ENCODE data around the gene BNC1.
"Not testable (repeated sequence)": the region's sequence is repeated elsewhere in the genome, so short reads cannot be mapped to it uniquely, and the experiment has no call there.

The BNC1 gene

GRCh38 chr15:83276661-83277060, 7.8 kb downstream of the BNC1 start:
- Histone ChIP-seq H3K27me3 (ENCODE audit: control insufficient read depth, insufficient read depth, low read length) (peaks cover 17% of the 10 kb centered on the region), H3K9me3 (ENCODE audit: control insufficient read depth, insufficient read depth, low read length) (no peaks in the 10 kb centered on the region), H3K4me3 (ENCODE audit: low read depth, low read length) (no peak overlapping the region), H3K9ac (ENCODE audit: low read depth, low read length) (no peak overlapping the region), H3K36me3 (ENCODE audit: control insufficient read depth, insufficient read depth, low read length) (no peaks in the 10 kb centered on the region), H3K4me1 (ENCODE audit: control insufficient read depth, insufficient read depth, low read length) (no peaks in the 10 kb centered on the region)

GRCh38 chr15:83275412-83275811, 9.1 kb downstream of the BNC1 start:
- Histone ChIP-seq H3K36me3 (ENCODE audit: control insufficient read depth, insufficient read depth, low read length) (no peaks in the 10 kb centered on the region), H3K4me3 (ENCODE audit: low read depth, low read length) (no peak overlapping the region), H3K4me1 (ENCODE audit: control insufficient read depth, insufficient read depth, low read length) (no peaks in the 10 kb centered on the region), H3K9me3 (ENCODE audit: control insufficient read depth, insufficient read depth, low read length) (no peaks in the 10 kb centered on the region), H3K27me3 (ENCODE audit: control insufficient read depth, insufficient read depth, low read length) (peaks cover 4% of the 10 kb centered on the region), H3K9ac (ENCODE audit: low read depth, low read length) (no peak overlapping the region)

DNA sequence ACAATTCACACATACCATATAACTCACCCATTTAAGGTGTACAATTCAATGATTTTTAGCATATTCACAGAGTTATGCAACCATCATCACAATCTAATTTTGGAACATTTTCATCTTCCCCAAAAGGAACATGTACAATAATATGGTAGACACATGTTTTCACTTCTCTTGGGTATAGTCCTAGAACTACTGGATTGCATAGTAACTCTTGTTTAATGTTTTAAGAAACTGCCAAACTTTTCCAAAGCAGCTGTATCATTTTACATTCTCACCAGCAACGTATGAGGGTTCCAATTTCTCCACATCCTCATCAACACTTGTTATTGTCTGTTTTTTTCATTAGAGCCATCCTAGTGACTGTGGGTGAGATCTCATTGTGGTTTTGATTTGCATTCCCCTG, 14.3 kb downstream of the BNC1 start:
- Histone ChIP-seq H3K27me3 (ENCODE audit: control insufficient read depth, insufficient read depth, low read length) (no peaks in the 10 kb centered on the region), H3K4me1 (ENCODE audit: control insufficient read depth, insufficient read depth, low read length) (no peaks in the 10 kb centered on the region), H3K9ac (ENCODE audit: low read depth, low read length) (no peak overlapping the region), H3K9me3 (ENCODE audit: control insufficient read depth, insufficient read depth, low read length) (no peaks in the 10 kb centered on the region), H3K4me3 (ENCODE audit: low read depth, low read length) (no peak overlapping the region), H3K36me3 (ENCODE audit: control insufficient read depth, insufficient read depth, low read length) (no peaks in the 10 kb centered on the region)

DNA sequence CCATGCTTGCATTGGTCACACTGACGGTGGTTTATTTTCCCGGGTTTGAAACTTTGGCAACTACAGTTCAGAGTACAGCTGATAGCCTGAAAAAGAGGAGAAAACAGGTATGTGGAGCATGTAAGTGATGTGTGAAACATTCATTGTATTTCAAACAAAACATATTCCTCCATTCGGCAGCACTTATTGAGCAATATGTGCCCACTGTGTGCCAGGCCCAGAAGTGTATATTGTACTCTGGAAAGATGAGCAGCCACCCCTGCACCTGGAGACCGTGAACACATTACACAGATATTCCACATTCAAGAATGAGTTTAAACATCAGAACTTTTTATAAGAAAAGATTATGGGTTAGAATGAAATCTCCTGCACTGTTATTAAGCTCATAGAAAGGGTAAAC, 16.3 kb downstream of the BNC1 start:
- H3K27me3 ChIP-seq (ENCODE audit: control insufficient read depth, insufficient read depth, low read length): no peaks in the 10 kb centered on the region
- H3K4me1 ChIP-seq (ENCODE audit: control insufficient read depth, insufficient read depth, low read length): no peaks in the 10 kb centered on the region
- H3K4me3 ChIP-seq (ENCODE audit: low read depth, low read length): no peak overlapping the region
- H3K9ac ChIP-seq (ENCODE audit: low read depth, low read length): no peak overlapping the region
- no peaks in the 10 kb centered on the region for H3K9me3 ChIP-seq (ENCODE audit: control insufficient read depth, insufficient read depth, low read length)
- H3K36me3 ChIP-seq (ENCODE audit: control insufficient read depth, insufficient read depth, low read length): no peaks in the 10 kb centered on the region

DNA sequence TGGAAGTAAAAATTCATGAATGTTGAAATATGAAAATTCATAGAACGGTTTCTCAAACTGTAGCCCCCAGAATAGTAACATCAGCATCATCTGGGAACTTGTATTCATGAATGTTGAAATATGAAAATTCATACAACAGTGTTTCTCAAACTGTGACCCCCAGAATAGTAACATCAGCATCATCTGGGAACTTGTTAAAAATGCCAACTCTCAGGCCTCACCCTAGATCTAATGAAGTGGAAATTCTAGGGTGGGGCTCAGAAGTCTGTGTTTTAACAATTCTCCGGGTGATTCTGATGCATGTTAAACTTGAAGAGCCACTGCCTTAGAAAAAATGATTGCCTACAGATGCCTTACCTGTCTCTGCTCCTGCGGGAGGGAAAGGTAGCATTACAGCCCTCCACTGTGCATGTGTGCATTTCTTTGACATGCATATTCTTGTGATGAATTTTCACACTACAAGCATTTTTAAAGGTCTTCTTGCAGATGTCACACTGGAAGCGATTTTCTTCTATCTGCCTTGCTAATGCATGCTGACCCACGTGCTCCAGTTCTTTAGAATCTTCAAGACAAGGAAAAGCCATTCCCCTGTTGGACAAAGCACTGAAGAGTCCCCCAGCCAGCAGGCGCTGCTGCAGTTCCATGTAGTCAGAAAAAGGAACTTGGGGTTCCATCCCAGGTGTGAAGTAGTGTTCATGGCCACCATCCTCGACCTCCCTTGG, 21.7 kb downstream of the BNC1 start:
- no peaks in the 10 kb centered on the region for H3K27me3 ChIP-seq (ENCODE audit: control insufficient read depth, insufficient read depth, low read length)
- no peak overlapping the region for H3K4me3 ChIP-seq (ENCODE audit: low read depth, low read length)
- H3K36me3 ChIP-seq (ENCODE audit: control insufficient read depth, insufficient read depth, low read length): no peaks in the 10 kb centered on the region
- no peaks in the 10 kb centered on the region for H3K9me3 ChIP-seq (ENCODE audit: control insufficient read depth, insufficient read depth, low read length)
- no peaks in the 10 kb centered on the region for H3K4me1 ChIP-seq (ENCODE audit: control insufficient read depth, insufficient read depth, low read length)
- no peak overlapping the region for H3K9ac ChIP-seq (ENCODE audit: low read depth, low read length)

DNA sequence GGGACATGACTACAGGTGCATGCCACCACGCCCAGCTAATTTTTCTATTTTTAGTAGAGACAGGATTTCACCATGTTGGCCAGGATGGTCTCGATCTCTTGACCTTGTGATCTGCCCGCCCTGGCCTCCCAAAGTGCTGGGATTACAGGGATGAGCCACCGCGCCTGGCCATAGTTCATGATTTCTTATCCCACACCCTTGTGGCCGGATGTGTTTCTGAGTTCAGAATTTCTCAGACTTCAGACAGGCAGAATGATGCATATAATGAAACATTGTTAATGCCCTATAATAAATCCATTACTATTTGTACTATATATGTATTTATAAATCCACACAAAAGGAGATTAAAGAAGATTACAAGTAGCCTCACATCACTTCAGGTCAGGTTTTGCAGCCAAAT, 22.3 kb downstream of the BNC1 start:
- not testable (repeated sequence) for H3K36me3 ChIP-seq (ENCODE audit: control insufficient read depth, insufficient read depth, low read length); H3K27me3 ChIP-seq (ENCODE audit: control insufficient read depth, insufficient read depth, low read length); H3K4me3 ChIP-seq (ENCODE audit: low read depth, low read length); H3K4me1 ChIP-seq (ENCODE audit: control insufficient read depth, insufficient read depth, low read length); H3K9ac ChIP-seq (ENCODE audit: low read depth, low read length); H3K9me3 ChIP-seq (ENCODE audit: control insufficient read depth, insufficient read depth, low read length)

- no peaks in the 10 kb centered on the region for H3K9me3 ChIP-seq (ENCODE audit: control insufficient read depth, insufficient read depth, low read length)
These were observed 33.7 kb downstream of the BNC1 start for GRCh38 chr15:83250781-83251180.

GRCh38 chr15:83249030-83249343, 35.5 kb downstream of the BNC1 start:
- H3K27me3 ChIP-seq (ENCODE audit: control insufficient read depth, insufficient read depth, low read length): peaks cover 6% of the 10 kb centered on the region
- H3K4me3 ChIP-seq (ENCODE audit: low read depth, low read length): no peak overlapping the region
- no peak overlapping the region for H3K9ac ChIP-seq (ENCODE audit: low read depth, low read length)
- peaks cover 5% of the 10 kb centered on the region for H3K4me1 ChIP-seq (ENCODE audit: control insufficient read depth, insufficient read depth, low read length)
- no peaks in the 10 kb centered on the region for H3K9me3 ChIP-seq (ENCODE audit: control insufficient read depth, insufficient read depth, low read length)
- no peaks in the 10 kb centered on the region for H3K36me3 ChIP-seq (ENCODE audit: control insufficient read depth, insufficient read depth, low read length)

More at GRCh38 chr15:83250781-83251180, 33.7 kb downstream of the BNC1 start:
- Histone ChIP-seq H3K4me1 (ENCODE audit: control insufficient read depth, insufficient read depth, low read length) (peaks cover 5% of the 10 kb centered on the region), H3K9ac (ENCODE audit: low read depth, low read length) (no peak overlapping the region), H3K27me3 (ENCODE audit: control insufficient read depth, insufficient read depth, low read length) (peaks cover 6% of the 10 kb centered on the region), H3K4me3 (ENCODE audit: low read depth, low read length) (no peak overlapping the region), H3K36me3 (ENCODE audit: control insufficient read depth, insufficient read depth, low read length) (no peaks in the 10 kb centered on the region)

DNA sequence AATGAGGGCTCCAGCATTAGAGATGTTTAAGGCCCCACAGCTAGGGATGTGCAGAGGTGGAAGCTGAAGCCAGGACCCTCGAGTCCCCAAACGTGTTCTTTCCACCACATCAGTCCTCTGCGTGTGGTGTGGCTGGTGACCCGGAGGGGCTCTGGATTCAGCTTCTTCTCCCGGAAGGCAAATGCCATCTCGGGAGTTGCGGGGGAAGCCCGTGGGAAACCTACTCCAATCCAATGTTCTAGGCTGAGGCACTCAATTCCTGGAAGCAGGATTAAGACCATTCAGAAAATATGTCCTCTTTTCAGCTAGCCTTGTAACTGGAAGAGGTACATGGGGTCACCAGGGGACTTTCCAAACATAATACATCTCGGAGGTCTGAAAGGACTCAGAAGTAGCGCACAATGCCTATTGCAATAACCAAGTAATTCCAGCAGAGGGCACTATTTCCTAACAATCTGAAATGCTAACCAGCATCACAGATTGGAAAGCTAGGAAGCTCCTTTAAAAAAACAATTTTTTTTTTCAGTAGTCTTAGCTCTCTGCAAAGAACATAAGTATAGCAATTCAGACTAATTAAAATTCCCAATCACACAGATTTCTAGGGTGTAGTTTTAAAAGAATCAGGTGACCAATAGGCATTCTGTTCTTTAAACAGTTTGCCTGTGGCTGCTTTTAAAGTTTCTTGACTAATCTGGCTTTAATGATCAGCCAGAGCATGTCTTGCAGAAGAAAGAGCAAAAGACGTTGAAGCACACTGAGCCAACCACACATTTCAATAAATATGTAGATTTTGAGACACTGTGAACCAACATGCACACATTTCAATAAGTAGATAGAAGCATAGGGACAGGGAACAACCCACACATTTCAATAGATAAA, 36.1 kb downstream of the BNC1 start:
- no peak overlapping the region for H3K9ac ChIP-seq (ENCODE audit: low read depth, low read length)
- peaks cover 6% of the 10 kb centered on the region for H3K27me3 ChIP-seq (ENCODE audit: control insufficient read depth, insufficient read depth, low read length)
- no peak overlapping the region for H3K4me3 ChIP-seq (ENCODE audit: low read depth, low read length)
- H3K4me1 ChIP-seq (ENCODE audit: control insufficient read depth, insufficient read depth, low read length): peaks cover 5% of the 10 kb centered on the region
- H3K36me3 ChIP-seq (ENCODE audit: control insufficient read depth, insufficient read depth, low read length): no peaks in the 10 kb centered on the region
- no peaks in the 10 kb centered on the region for H3K9me3 ChIP-seq (ENCODE audit: control insufficient read depth, insufficient read depth, low read length)

DNA sequence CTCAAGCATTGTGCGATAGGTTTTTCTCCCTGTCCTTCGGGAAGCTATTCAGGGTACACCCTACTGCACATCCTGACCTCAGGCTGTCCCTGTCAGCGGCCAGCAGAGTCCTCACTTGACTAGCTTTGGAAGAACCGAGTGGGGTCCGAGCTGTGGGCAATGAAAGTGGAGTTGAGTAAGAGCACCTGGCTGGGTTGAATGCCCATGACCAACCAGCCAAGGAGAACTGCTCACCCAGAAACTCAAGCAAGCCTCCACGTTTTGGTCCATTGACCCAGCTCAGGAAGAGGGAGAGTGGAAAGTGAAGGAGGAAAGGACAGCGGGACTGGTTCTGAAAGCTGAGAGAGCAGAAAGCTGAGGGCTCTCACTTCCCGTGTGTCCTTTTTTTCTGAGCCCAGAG, 40.8 kb downstream of the BNC1 start:
- H3K36me3 ChIP-seq (ENCODE audit: control insufficient read depth, insufficient read depth, low read length): no peaks in the 10 kb centered on the region

DNA sequence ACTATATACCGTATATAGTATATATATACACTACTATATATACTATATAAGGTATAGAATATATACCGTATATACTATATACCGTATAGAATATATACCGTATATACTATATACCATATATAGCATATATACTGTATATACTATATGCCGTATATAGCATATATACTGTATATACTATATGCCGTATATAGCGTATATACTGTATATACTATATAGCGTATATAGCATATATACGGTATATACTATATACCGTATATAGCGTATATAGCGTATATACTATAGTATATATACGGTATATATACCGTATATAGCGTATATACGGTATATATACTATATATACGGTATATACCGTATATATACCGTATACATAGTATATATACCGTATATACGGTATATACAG, 54.2 kb downstream of the BNC1 start:
- no peaks in the 10 kb centered on the region for H3K9me3 ChIP-seq (ENCODE audit: control insufficient read depth, insufficient read depth, low read length)
- no peak overlapping the region for H3K9ac ChIP-seq (ENCODE audit: low read depth, low read length)
- H3K36me3 ChIP-seq (ENCODE audit: control insufficient read depth, insufficient read depth, low read length): no peaks in the 10 kb centered on the region
- H3K4me3 ChIP-seq (ENCODE audit: low read depth, low read length): no peak overlapping the region
- no peaks in the 10 kb centered on the region for H3K4me1 ChIP-seq (ENCODE audit: control insufficient read depth, insufficient read depth, low read length)
- no peaks in the 10 kb centered on the region for H3K27me3 ChIP-seq (ENCODE audit: control insufficient read depth, insufficient read depth, low read length)

More for the DNA sequence above, 40.8 kb downstream of the BNC1 start:
- H3K4me3 ChIP-seq (ENCODE audit: low read depth, low read length): no peak overlapping the region
- H3K9me3 ChIP-seq (ENCODE audit: control insufficient read depth, insufficient read depth, low read length): no peaks in the 10 kb centered on the region
- H3K9ac ChIP-seq (ENCODE audit: low read depth, low read length): no peak overlapping the region
- H3K27me3 ChIP-seq (ENCODE audit: control insufficient read depth, insufficient read depth, low read length): peaks cover 6% of the 10 kb centered on the region
- H3K4me1 ChIP-seq (ENCODE audit: control insufficient read depth, insufficient read depth, low read length): peaks cover 1% of the 10 kb centered on the region

DNA sequence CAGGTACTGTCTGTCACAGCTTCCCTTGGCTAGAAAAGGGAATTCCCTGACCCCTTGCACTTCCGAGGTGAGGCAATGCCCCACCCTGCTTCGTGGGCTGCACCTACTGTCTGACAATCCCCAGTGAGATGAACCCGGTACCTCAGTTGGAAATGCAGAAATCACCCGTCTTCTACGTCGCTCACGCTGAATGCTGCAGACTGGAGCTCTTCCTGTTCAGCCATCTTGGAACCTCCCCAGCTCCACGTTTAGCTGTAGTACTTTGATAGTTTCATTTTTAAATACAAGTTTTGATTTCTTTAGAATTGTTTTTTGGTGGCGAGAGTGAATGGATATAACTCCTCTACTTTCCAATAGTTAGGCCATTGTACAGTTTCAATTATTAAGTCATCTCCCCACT, 59.0 kb downstream of the BNC1 start:
- no peaks in the 10 kb centered on the region for H3K4me1 ChIP-seq (ENCODE audit: control insufficient read depth, insufficient read depth, low read length)
- H3K9me3 ChIP-seq (ENCODE audit: control insufficient read depth, insufficient read depth, low read length): no peaks in the 10 kb centered on the region
- no peaks in the 10 kb centered on the region for H3K27me3 ChIP-seq (ENCODE audit: control insufficient read depth, insufficient read depth, low read length)
- no peak overlapping the region for H3K4me3 ChIP-seq (ENCODE audit: low read depth, low read length)
- no peak overlapping the region for H3K9ac ChIP-seq (ENCODE audit: low read depth, low read length)
- no peaks in the 10 kb centered on the region for H3K36me3 ChIP-seq (ENCODE audit: control insufficient read depth, insufficient read depth, low read length)

Measured in iPS-15b (cell line).